Trophoblast cell (in vitro differentiated cells and primary cell): Measurements from ENCODE around the gene PLBD2.

Experiments used
- DNase-seq, 2 donors: peaks; one replicate each; pipeline ENCODE4 v3.0.0-alpha.2; 2016
- H2AFZ ChIP-seq: 2 replicates; pipeline ENCODE4 v1.6.1; 2013; ENCODE audit warnings: low read length, moderate library complexity, mild to moderate bottlenecking; ENCODE audit not compliant: insufficient read depth, poor library complexity
- H2AK5ac ChIP-seq: 2 replicates; pipeline ENCODE4 v1.6.1; 2013; ENCODE audit warnings: mild to moderate bottlenecking, low read length
- H2BK120ac ChIP-seq: 2 replicates; pipeline ENCODE4 v1.6.1; 2013; ENCODE audit warnings: low read length, mild to moderate bottlenecking, moderate library complexity; ENCODE audit not compliant: insufficient read depth, poor library complexity
- H2BK12ac ChIP-seq: 2 replicates; pipeline ENCODE4 v1.6.1; 2013; ENCODE audit warnings: mild to moderate bottlenecking, low read length, moderate library complexity
- H2BK5ac ChIP-seq: 2 replicates; pipeline ENCODE4 v1.6.1; 2013; ENCODE audit warnings: low read length, low read depth, moderate library complexity, mild to moderate bottlenecking; ENCODE audit not compliant: poor library complexity
- H3K14ac ChIP-seq: 2 replicates; pipeline ENCODE4 v1.6.1; 2013; ENCODE audit warnings: mild to moderate bottlenecking, low read length
- H3K18ac ChIP-seq: 2 replicates; pipeline ENCODE4 v1.6.1; 2013; ENCODE audit warnings: mild to moderate bottlenecking, low read length
- H3K23ac ChIP-seq: 2 replicates; pipeline ENCODE4 v1.6.1; 2013; ENCODE audit warnings: low read length
- H3K27ac ChIP-seq: 2 replicates; pipeline ENCODE4 v1.5.1; 2013; ENCODE audit warnings: low read depth, mild to moderate bottlenecking, inconsistent platforms, low read length, moderate library complexity
- H3K27me3 ChIP-seq: 2 replicates; pipeline ENCODE4 v1.6.1; 2013; ENCODE audit warnings: inconsistent platforms, mild to moderate bottlenecking, low read length, moderate library complexity; ENCODE audit not compliant: insufficient read depth
- H3K36me3 ChIP-seq, 2 experiments: 1 replicate in 1 of 2; 2 replicates in 1 of 2; pipeline ENCODE4 v1.6.1; 2013; ENCODE audit warnings: low read length in 2 of 2, mild to moderate bottlenecking in 2 of 2, moderate library complexity in 1 of 2; ENCODE audit not compliant: insufficient read depth in 2 of 2, control insufficient read depth in 1 of 2
- H3K4ac ChIP-seq: 2 replicates; pipeline ENCODE4 v1.6.1; 2013; ENCODE audit warnings: low read depth, mild to moderate bottlenecking, low read length, moderate library complexity
- H3K4me1 ChIP-seq, 2 experiments: 1 replicate in 1 of 2; 2 replicates in 1 of 2; pipeline ENCODE4 v1.6.1; 2013; ENCODE audit warnings: low read length in 2 of 2, mild to moderate bottlenecking in 2 of 2, moderate library complexity in 1 of 2; ENCODE audit not compliant: insufficient read depth in 2 of 2, control insufficient read depth in 1 of 2
- H3K4me2 ChIP-seq: 2 replicates; pipeline ENCODE4 v1.6.1; 2013; ENCODE audit warnings: inconsistent platforms, mild to moderate bottlenecking, low read length, moderate library complexity
- H3K4me3 ChIP-seq: 2 replicates; pipeline ENCODE4 v1.5.1; 2013; ENCODE audit warnings: mild to moderate bottlenecking, low read depth, low read length, inconsistent platforms
- H3K79me1 ChIP-seq: one replicate; pipeline ENCODE4 v1.6.1; 2013; ENCODE audit warnings: low read length
- H3K79me2 ChIP-seq: 2 replicates; pipeline ENCODE4 v1.6.1; 2013; ENCODE audit warnings: low read length, mild to moderate bottlenecking; ENCODE audit not compliant: control insufficient read depth, insufficient read depth, poor library complexity
- H3K9ac ChIP-seq: 2 replicates; pipeline ENCODE4 v1.6.1; 2013; ENCODE audit warnings: mild to moderate bottlenecking, low read length
- H3K9me3 ChIP-seq: 2 replicates; pipeline ENCODE4 v1.6.1; 2013; ENCODE audit warnings: low read depth, mild to moderate bottlenecking, control low read depth, inconsistent platforms, low read length; ENCODE audit not compliant: insufficient read depth
- H4K12ac ChIP-seq: 2 replicates; pipeline ENCODE4 v1.6.1; 2013; ENCODE audit warnings: low read depth, mild to moderate bottlenecking, low read length, moderate library complexity
- H4K8ac ChIP-seq: 2 replicates; pipeline ENCODE4 v1.6.1; 2013; ENCODE audit warnings: low read depth, mild to moderate bottlenecking, low read length, moderate library complexity
- H4K91ac ChIP-seq: one replicate; pipeline ENCODE4 v1.6.1; 2013; ENCODE audit warnings: low read depth, mild to moderate bottlenecking, low read length, moderate library complexity
- WGBS: extraction: QIAGEN DNeasy Blood & Tissue Kit; methylation state at CpG from one replicate; pipeline ENCODE4 v1.1.7; 2013; ENCODE audit warnings: missing lambda C conversion rate; ENCODE audit not compliant: insufficient read length, insufficient coverage; ENCODE audit errors: extremely low coverage; 5-methylcytosine and 5-hydroxymethylcytosine counted together

The PLBD2 gene

GRCh38 chr12:113440336-113440735 is 81.9 kb downstream of the PLBD2 start:
- Histone ChIP-seq H2BK120ac (no peak overlapping the region), H3K27me3 (no peaks in the 10 kb centered on the region), H3K27ac (no peak overlapping the region), H2AFZ (no peak overlapping the region), H3K79me1 (no peaks in the 10 kb centered on the region), H3K4me3 (no peak overlapping the region), H3K36me3 (no peaks in the 10 kb centered on the region), H3K9ac (no peak overlapping the region), H3K4me1 (no peaks in the 10 kb centered on the region), H2BK12ac (no peak overlapping the region), H4K8ac (no peak overlapping the region), H2AK5ac (no peak overlapping the region), H3K4ac (no peak overlapping the region), H3K18ac (no peak overlapping the region), H3K23ac (no peak overlapping the region), H3K4me2 (no peak overlapping the region), H4K12ac (no peak overlapping the region), H3K79me2 (no peaks in the 10 kb centered on the region), H4K91ac (no peak overlapping the region), H3K9me3 (no peaks in the 10 kb centered on the region), H2BK5ac (no peak overlapping the region), H3K14ac (no peak overlapping the region)
- no CpG with 5 or more reads among the region's 7 CpGs for WGBS
- no peak for DNase-seq
